HG03571 (cell line): Measurements from ENCODE around the gene ATXN7L1.
"Not testable (repeated sequence)": the region's sequence is repeated elsewhere in the genome, so short reads cannot be mapped to it uniquely, and the experiment has no call there.

Experiments
- ATAC-seq: cut with Tn5 transposase; IDR thresholded peaks from one replicate; pipeline ENCODE4 v1.9.1; 2021; ENCODE audit not compliant: unreplicated experiment

Gene ATXN7L1

DNA sequence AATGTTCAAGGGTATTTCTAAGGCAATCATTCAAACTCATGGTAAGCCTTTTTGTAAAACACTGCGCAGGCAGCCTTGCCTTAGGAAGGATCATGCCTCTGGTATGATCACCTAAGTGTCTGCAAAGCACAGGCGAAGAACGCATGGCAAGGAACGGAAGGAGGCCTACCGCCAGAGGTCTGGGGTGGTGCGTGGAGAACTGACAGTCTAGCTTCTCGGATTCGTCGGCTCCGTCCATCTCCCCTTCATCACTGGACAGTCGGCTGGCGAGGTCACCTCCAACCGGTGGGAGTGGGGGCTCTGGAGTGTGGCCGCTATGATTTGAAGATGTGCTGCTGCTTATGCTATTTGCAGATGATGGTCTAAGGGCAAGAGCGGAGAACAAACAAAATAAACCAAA, 252.5 kb downstream of the ATXN7L1 start:
- no peak for ATAC-seq

DNA sequence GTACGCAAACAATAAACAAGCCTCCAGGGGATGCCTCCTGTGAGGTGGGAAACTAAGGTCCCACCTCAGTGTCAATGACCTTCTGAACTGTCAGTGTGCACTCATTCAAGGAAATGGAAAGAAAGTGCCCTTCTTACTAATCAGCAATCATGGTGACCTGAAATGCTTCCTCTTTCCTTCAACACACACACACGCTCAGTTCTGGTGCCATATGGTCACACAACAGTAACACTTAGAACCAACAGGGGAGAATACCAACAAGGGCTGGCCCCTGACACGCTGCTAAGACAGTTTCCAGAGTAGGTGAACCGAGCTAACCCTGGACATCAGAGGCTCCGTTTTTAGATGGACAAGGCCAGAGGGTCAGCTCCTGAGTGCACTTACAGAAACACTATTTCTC, 253.0 kb downstream of the ATXN7L1 start:
- no peak for ATAC-seq

DNA sequence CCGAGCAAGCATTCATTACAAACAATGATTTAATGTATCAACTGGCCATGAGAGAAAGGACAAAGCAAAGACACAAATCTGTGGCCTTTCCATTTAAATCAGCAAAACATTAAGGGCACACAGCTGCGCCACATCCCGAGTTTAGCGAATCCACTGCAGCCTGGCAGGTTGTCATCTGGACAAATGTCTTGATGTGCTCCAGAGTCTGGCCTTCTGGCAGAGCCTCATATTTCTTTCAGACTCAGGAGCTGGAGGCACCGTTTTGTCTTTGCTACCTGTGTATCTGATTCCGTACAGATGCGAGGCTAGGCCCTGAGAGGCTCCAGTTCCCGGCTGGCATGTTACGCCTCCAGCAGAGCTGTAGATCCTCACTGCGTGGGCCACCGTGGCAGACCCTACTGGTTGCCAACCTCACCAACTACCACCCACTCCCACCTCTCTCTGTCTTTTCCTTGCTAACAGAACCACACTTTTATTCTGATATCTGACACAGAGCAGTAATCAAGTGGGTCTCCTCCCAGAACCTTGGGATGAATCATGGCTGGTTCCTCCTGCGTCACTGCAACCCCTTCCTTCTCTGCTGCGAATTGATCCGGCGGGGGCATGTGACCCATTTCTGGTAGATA, 254.2 kb downstream of the ATXN7L1 start:
- ATAC-seq, result no peak

DNA sequence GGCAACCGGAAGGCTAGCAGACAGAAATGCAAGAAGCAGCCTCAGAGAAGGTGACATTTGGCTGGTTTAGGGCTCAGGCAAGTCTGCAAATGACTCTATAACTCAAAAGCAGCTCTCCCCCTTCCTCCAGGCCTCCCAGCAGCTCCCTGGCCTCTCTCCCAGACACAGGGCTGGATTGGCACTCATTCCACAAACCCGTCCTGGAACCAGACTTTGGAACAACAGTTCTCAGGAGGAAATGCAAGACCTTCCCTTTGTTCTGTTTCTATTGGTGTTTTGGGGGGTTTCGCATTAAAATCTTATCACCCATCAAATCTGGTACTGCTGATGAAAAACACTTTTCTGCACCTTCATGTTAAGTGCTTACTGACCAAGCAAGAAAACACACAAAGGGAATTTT, 254.8 kb downstream of the ATXN7L1 start:
- ATAC-seq, result no peak

DNA sequence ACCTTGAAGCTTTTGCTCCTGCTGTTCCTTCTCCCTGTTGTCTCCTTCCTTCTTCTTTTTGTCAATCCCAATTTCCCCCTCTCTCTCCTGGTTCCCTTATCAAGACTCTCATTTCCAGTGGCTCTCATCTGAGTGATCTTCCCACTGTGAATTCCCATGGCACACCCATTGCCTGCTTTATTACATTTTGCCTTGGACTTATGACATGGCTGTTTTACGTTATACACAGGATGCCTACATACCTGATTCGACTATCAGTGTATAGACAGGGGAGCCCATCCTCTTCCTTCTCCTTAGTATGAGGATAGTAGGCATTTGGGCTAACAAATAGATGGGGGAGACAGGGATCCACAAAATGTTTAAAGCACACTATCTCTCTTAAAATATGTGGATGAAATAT, 255.2 kb downstream of the ATXN7L1 start:
- ATAC-seq, result no peak

DNA sequence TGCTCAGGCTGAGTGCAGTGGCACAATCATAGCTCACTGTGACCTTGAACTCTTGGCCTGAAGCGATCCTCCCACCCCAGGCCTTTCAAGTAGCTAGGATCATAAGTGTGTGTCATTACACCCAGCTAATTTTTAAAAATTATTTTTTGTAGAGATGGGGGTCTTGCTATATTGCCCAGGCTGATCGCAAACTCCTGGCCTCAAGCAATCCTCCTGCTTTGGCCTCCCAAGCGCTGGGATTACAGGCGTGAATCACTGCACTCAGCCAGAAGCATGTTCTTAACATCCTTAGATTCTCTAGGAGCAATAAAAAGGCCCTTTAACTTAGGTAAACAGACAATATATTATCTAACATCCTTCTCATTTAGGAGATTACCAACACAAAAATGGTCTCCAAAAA, 256.8 kb downstream of the ATXN7L1 start:
- no peak for ATAC-seq

DNA sequence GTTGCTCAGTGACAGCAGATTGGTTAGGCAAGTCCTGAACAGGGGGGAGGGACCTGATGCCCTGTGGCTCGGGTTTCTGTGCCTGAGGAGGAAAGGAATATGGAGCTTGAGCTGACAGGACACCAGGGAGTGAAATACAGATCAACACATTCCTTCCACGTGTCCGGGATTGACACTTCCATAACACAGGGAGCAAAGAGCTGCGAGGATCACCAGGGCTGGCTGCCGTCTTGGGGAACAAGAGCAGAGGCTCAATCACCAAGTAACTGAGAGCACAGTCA, 258.4 kb downstream of the ATXN7L1 start:
- no peak for ATAC-seq

DNA sequence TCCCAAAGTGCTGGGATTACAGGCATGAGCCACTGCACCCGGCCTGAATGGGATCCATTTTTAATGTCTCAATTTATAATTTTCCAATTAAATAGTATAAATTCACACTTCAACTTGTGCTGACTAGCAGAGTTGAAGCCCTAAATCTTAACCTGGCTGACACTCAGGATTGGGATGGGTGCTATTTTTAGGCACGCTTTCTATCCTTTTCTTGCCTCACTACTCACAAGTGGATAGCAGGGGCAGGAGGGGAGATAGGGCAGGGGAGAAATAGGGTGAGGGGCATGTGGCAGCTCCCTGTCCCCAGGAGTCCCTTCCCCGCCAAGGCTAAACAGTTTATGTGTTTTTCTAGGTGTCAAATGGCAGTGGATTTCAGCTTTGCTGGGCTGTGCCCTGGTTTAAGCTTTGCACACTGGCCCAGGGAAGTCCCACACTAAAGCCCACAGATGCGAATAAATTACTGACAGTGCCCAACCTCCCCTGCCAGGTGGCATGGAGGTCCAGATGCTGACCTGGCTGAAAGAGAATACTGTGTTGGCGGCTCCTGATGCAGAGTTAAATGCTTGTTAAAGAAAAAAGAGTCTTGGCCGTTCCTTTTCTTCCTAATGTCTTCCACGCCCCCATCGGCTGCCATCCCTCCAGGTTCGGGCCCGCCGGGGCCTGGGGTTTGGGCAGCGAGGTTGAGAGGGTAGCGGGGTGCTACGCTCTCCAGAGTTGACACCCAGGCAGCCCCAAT, 259.0 kb downstream of the ATXN7L1 start:
- no peak for ATAC-seq

DNA sequence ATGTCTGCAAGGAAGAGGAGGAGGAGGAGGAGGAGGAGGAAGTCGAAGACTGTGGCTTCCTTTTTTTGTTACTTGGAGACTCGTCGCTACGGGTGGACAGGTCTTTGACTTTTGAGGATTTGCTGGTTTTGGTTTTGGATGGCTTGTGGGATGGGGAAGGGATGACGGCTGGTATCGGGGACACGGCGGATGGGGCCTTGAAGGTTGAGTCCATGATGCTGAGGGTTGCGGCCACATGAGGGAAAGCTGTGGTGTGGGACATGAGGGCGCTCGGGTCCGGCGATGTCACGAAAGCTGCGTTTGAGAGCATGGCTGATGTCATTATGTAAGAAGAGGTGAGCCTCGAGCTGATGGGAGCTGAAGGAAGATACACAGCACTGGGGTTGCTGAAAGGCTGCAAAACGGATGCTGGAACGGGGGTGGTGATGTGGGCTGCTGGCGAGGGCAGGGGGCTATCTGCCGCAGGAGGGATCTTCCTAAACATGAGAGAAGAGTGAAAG, 262.0 kb downstream of the ATXN7L1 start:
- no peak for ATAC-seq

DNA sequence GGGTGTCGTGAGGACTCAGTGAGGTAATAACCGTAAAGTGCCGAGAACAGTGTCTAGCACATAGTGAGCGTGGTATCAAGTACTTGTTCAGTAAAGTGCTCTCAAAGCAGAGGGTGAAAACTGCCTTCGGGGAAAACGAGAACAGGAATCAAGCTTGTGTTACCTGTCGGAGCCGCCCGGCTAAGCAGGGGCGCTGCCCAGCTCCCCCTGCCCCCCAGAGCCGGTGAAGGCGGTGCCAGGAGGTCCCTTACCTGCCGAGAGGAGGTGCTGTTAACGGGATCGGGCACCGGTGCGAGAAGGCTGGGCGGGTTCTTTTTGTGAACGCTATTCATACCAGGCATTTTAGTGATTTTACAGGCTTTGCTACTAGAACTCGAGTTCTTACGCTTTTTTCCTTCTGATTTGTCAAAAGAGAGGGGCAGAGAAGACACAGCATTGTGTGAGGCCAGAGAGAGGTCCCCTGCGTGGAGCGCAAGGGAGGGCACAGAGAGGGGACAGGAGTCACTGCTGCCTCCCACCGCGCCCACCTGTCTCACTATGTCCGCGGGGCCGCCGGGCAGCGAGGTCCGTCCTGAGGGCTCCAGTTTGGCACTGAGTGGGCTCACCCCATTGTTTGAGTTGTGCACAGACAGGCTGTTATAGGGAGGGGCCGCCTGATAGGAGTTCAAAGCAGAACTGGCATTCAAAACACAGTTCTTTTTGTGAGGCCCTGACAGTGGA, 262.6 kb downstream of the ATXN7L1 start:
- ATAC-seq, result no peak

DNA sequence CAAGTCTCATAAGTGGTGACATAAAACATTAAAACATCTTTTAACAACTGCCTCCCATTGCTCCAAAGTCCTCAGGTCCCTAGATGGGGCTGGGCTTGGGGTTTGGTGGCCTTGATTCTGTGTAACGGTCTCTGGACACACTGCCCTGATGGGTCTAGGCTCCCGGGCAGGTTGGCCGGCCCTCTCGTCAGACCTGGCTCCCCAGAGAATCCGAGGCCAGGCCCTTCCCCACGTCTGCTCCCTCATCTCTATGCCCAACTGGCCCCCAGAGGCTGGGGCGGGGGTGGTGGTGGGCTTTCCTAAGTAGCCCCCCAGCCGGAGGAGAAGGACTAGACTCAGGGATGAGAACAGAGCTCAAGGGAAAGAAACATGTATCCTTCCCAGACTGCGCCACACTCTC, 263.6 kb downstream of the ATXN7L1 start:
- ATAC-seq, result no peak

DNA sequence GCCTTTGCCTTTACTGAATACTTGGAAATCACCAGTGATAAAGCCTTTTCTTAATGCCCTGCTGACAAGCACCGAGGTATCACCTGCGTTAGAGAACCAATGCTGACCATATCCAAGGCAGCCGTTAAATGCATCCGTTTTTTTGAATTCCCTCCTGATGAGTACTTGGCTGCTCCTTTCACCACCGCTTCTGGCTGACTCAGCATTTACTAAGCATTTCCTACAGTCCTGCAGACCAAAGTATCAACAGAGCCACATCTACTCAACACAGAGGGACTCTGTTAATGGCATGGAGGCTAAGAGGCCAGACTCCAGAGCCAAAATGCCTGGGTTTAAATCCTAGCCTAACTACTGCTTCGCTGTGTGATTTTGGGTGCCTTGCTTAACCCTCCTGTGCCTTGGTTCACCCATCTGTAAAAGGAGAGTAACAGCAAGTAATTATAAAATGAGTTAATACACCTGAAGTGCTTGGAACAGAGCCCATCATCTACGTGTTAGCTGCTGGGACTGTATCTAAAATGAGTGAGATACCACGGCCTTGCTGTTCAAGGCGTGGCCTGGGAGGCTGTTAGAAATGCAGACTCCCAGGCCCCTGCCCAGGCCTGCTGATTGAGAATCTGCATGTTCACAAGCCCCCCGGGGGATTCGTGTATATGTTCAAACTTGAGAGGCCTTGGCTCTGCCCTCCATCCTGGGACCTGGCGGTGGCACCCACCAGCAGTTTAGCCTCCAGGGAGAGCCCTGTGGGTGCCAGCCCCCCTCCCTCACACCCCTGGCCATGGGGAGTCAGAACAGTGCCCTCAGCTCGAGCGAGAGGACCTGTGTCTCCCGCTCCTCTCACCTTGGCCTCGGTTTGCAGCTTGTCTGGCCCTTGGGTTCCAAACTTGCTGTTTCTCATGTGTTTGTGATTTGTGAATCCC, 264.3 kb downstream of the ATXN7L1 start:
- ATAC-seq, result no peak

DNA sequence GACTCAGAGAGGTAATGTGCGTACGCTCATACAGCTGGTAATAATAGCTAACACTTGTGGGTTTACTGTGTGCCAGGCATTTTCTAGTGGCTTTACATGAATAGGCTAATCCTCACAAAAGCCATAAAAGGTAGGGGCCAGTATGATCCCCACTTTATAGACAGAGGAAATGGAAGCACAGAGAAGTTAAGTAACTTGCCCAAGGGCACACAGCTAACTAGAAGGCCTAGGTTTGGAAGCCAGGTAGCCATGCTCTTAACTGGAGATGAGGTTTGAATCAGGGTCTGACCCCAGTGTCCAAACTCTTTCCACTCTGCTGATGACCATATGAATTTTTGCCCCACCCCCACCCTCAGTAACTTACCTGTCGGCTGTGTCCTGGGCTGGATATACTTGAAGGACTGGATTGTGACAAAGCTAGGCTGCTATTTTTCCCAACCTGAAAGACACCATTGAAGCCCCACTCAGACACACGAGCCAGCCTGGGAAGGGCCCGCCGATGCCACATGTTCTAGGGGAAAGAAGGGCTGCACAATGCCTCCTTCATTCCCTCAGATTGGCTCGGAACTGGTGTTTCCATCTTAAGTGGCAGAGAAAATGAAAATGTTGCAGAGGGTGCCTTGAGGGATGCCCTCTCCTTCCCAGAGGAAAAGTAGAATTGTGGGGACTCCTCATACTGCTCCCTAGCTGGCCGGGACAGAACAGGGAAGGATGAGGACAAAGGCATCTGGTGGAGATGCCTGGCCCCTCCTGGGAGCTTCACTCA, 266.1 kb downstream of the ATXN7L1 start:
- ATAC-seq, result no peak

DNA sequence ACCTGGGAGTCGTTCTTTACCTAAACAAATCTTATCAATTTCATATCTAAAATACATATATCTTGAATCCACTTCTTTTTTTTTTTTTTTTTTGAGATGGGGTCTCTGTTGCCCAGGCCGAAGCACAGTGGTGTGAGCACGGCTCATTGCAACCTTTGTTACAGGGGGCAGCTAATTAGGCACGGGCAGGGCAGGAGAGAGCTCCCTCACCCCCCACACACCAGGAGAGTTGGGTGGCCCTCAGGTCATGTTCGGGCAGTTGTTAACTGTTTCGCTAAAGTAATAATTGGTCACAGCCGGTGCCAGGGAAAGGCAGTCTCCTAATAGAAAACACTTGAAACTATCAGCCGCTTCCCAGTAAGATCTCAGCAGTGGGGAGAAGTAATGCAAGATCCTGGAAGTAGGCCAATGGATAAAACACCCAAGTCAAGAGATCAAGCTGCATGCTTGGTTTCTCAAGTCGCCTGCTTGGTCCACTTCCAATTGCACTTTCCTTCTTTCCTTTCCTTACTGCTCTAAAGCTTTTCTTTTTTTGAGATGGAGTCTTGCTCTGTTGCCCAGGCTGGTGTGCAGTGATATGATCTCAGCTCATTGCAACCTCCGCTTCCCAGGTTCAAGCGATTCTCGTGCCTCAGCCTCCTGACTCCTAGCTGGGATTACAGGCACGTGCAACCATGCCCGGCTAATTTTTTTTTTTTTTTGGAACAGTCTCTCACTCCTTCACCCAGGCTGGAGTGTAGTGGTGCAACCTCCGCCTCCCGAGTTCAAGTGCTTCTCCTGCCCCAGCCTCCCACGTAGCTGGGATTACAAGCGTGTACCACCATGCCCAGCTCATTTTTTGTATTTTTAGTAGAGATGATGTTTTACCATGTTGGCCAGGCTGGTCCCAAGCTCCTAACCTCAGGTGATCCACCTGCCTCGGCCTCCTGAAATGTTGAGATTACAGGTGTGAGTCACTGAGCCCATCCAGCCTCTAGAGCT, 273.8 kb downstream of the ATXN7L1 start:
- ATAC-seq, result no peak

DNA sequence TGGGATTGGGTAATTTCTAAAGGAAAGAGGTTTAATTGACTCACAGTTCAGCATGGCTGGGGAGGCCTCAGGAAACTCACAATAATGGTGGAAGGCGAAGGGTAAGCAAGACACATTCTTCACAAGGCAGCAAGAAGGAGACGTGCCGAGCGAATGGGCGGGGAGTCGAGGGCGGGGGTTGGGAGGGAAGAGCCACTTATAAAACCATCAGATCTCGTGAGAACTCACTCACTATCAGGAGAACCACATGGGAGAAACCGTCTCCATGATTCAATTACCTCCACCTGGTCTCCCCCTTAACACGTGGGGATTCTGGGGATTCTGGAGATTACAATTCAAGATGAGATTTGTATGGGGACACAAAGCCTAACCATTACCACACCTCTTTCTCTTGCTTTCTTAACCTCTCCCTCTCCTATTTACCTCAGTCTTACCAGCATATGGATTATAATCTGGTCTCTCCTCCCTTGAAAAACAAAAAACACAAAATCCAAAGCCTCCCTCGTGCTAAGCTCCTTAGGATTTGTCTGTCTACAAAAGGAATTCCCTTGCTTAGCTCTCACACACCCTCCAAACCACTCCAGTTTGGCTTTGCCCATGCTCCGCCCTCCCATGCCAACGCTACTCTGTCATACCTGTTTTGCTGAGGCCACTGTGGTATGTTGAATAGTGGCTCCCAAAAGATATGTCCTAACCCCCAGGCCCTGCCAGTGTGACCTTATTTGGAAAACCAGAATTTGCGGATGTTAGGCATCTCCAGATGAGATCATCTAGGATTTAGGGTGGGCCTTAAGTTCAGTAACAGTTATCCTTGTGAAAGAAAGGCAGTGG, 275.5 kb downstream of the ATXN7L1 start:
- ATAC-seq, result no peak

DNA sequence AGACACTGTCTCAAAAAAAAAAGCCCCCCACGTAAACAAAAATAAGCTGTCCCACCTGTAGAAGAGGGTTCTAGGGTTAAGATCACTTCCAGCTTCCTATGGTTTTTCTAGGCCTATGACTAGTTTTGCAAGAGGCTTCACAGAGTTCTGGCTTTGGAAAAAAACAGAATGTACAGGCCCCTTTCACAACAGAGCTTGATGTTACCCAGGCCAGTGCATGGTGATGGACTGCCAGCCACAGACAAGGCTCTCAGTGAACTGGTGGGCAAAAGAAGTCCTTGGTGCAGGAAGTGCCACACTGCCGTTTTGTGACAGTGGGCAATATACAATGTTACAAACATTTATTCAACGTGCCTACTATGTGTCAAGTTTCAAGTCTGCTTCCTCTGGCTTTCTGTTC, 276.8 kb downstream of the ATXN7L1 start:
- no peak for ATAC-seq

DNA sequence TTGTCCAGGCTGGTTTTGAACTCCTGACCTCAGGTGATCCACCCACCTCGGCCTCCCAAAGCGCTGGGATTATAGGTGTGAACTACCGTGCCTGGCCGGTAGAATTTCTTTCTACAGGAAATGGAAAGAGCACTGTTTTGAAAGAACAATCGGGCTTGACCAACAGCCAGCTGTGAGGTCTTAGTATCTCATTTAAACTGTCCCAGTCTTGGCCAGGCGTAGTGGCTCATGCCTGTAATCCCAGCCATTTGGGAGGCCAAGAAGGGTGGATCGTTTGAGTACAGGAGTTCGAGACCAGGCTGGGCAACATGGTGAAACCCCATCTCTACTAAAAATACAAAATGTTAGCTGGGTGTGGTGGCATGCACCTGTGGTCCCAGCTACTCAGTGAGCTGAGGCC, 277.3 kb downstream of the ATXN7L1 start:
- ATAC-seq, result not testable (repeated sequence)

DNA sequence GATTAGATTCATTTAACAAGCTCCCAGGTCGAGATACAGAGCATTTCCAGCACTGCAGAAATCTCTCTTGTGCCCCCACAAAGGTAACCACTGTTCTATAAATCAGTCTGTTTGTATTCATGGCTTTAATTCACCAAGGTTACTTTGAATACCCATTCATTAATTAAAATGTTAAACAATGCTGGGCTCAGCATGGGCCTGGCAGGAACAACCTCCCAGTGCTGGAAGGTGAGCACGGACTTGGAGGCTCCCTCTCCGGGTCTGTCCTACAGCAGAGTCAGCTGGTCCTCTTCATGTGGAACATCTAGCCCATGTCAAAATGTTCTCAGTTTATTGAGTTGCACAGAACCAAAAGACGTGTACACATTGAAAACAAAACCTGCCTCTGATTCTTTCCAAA, 279.5 kb downstream of the ATXN7L1 start:
- no peak for ATAC-seq
